ENCODE measurements around the gene MRTFB.

Gene MRTFB

DNA sequence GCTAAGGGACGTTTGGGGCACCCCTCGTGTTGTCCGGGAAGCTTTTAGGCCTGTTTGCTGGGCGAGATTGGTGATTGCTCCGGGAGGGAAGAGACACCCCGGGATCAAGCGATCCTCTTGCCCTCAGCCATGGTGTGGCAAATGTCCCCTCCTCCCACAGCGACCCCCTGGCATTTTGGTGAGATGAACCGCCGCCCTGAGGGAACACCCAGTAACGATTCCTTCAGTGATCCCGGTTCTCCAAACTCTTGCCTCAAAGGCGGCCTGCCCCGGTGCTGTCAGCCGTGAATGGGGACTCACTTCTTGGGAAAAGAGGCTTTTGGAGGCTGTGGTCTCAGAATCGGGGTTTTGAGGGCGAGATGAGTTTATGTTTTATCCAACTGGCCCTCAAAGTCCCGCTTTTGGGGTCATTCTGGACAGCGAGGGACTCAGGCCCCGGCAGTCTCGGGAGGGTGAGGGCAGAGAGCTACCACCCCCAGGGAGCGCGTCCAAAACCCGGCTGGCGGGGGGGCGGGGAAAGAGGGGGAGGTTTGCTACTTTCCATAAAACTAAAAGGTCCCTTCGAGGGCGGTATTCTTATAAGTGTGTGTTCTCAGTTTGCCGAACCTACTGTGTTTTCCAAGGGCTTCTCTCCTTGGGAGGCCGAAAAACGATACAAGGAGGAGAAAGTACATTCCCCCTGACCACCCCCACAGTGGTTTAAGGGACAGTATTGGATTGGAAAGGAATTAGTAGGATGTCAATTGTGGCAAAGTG, 232.7 kb downstream of the MRTFB start:
- H3K4me3 ChIP-seq (ENCODE audit: low read length), result peak overlapping the region; percentile 91
- TF ChIP-seq ZNF274 (IDR thresholded peaks at IDR 0.05; ENCODE audit: low read depth, low read length), result no peak

DNA sequence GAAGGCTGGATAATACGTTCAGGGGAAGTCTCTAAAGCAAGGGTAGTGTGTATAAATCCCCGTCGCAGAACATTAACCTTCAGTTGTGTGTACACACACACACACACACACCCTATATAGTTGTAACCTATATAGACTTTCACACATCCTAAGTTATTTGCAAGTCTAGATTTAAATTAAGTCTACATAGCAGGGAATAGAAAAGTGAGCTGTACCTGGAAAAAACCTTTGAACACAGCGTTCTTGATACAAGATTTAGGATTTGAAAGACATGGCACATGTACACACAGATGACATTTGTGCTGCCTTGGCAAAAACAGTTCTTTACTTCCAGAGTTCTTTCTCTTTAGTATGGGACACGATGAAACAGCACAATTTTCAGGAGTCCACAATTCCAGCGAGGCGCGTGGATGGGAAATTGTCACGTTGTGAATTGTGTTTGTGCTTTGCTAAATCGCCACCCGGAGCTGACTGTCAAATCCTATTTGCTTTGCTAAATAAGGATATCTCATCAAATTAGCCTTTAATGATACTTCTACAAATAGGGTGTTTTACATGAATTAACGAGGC, 233.9 kb downstream of the MRTFB start:
- H3K4me3 ChIP-seq (ENCODE audit: low read length), result peak overlapping the region; percentile 91; the same call in 1 of the 2 replicates
- no peak for TF ChIP-seq ZNF274 (IDR thresholded peaks at IDR 0.05; ENCODE audit: low read depth, low read length)

DNA sequence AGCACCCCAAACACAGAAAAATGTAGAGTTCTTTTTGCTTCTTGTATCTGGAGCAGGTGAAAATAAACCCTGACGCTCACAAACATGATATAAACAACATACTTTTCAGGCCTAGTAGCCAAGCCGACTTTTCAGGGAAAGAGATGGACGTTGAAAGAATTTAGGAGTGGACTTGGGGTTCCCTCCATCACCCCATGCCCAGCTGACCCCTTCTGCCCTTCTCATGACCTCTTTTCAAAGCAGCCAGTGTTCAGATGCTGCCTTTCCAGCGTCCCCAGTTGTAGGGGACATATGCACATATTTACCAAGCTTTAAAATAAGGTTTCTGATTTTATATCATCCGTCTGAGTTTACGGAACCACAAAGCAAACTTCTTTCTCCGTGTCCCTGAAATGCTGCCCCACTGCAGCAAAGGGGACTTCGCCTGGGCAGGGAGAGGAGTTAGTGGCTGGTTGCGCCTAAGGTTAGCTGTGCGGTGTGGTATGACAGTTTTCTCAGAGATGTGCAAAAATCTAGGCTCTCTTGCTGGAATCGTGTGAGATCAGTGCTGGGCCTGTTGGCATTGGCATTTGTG, 235.5 kb downstream of the MRTFB start:
- TF ChIP-seq ZNF274 (IDR thresholded peaks at IDR 0.05; ENCODE audit: low read depth, low read length), result no peak
- H3K4me3 ChIP-seq (ENCODE audit: low read length), result no peak overlapping the region; the same call in 1 of the 2 replicates

GRCh38 chr16:14307059-14307526, 236.0 kb downstream of the MRTFB start:
- no peak for TF ChIP-seq ZNF274 (IDR thresholded peaks at IDR 0.05; ENCODE audit: low read depth, low read length)
- no peak overlapping the region; the same call in 1 of the 2 replicates for H3K4me3 ChIP-seq (ENCODE audit: low read length)

- H3K4me3 ChIP-seq (ENCODE audit: low read length), result no peak overlapping the region; the same call in 1 of the 2 replicates
- no peak for TF ChIP-seq ZNF274 (IDR thresholded peaks at IDR 0.05; ENCODE audit: low read depth, low read length)
Measured at GRCh38 chr16:14307527-14308367, 236.6 kb downstream of the MRTFB start.

DNA sequence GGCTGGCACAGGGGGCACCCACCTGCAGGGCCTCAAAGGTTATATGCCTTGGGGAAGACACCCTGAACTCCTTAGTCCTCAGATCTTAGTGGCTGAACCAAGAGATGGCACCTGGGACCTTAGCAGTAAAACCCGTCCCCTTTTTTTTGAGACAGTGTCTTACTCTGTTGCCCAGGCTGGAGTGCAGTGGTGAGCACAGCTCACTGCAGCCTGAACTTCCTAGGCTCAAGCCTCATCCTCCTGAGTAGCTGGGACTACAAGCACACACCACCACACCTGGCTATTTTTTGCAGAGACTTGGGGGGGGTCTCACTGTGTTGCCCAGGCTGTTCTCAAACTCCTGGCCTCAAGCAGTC, 237.2 kb downstream of the MRTFB start:
- H3K4me3 ChIP-seq (ENCODE audit: low read length), result peak overlapping the region; percentile 24; the same call in 1 of the 2 replicates
- TF ChIP-seq ZNF274 (IDR thresholded peaks at IDR 0.05; ENCODE audit: low read depth, low read length), result no peak

GRCh38 chr16:14309001-14309886, 238.1 kb downstream of the MRTFB start:
- TF ChIP-seq ZNF274 (IDR thresholded peaks at IDR 0.05; ENCODE audit: low read depth, low read length), result no peak

GRCh38 chr16:14309906-14310305, 238.8 kb downstream of the MRTFB start:
- H3K4me3 ChIP-seq (ENCODE audit: low read length), result peak overlapping the region; percentile 24; the same call in 1 of the 2 replicates
- TF ChIP-seq ZNF274 (IDR thresholded peaks at IDR 0.05; ENCODE audit: low read depth, low read length), result no peak

More at GRCh38 chr16:14309001-14309886, 238.1 kb downstream of the MRTFB start:
- H3K4me3 ChIP-seq (ENCODE audit: low read length), result peak overlapping the region; percentile 24; the same call in 1 of the 2 replicates

- no peak for TF ChIP-seq ZNF274 (IDR thresholded peaks at IDR 0.05; ENCODE audit: low read depth, low read length)
- H3K4me3 ChIP-seq (ENCODE audit: low read length), result peak overlapping the region; percentile 22; the same call in 1 of the 2 replicates
Measured at GRCh38 chr16:14310519-14310991, 239.4 kb downstream of the MRTFB start.

DNA sequence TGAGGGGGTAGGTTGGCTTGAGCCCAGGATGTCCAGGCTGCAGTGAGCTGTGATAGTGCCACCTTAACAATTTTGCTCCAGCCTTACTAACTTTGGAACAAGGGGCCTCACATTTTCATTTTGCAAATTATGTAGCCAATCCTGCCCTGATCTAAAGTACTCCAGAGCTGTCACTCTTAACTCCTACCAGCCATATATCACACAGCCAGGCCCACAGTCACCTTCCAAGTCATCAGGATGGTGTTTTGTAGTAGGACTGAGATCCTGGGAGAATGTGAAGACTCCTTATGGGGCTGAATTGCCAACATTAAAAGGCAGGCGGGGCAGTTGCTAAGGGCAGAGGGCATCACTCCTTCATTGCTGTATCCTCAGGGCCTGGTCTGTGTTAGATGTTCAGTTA, 243.0 kb downstream of the MRTFB start:
- H3K4me3 ChIP-seq (ENCODE audit: low read length), result no peak overlapping the region
- TF ChIP-seq ZNF274 (IDR thresholded peaks at IDR 0.05; ENCODE audit: low read depth, low read length), result no peak

GRCh38 chr16:14315683-14316320, 244.7 kb downstream of the MRTFB start:
- H3K4me3 ChIP-seq (ENCODE audit: low read length), result no peak overlapping the region
- TF ChIP-seq ZNF274 (IDR thresholded peaks at IDR 0.05; ENCODE audit: low read depth, low read length), result no peak

Measured in GM08714 (cell line).